ENCODE data around the gene MREG. TPM values are rescaled to one million over a fixed set of nuclear protein-coding genes. Genes with fewer than 3 reads are reported as not detected.
"Not testable (repeated sequence)": the region's sequence is repeated elsewhere in the genome, so short reads cannot be mapped to it uniquely, and the experiment has no call there.

MREG gene
- total RNA-seq, 1 donor from 2014 or later = 11.9 TPM

DNA sequence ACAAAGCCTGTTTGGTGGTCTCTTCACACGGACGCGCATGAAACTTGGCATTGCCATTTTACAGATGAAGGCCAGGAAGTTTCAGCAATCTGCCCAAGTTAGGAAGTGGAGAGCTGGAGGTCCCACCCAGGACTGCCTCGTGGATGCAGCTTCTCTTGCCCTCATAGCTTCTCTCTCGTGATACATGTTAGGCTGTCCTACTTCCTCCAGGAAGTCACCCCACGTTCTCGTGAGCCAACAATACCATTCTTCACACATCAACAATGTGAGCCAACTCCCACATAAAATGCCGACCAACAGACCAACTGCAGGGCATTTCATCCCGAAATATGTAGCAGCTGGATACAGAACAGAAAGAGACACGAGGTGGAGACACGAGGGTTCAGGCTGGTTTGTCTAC is 85.3 kb downstream of the MREG start:
- no peaks in the 10 kb centered on the region for H3K36me3 Mint-ChIP-seq
- TF ChIP-seq CTCF (IDR thresholded peaks at IDR 0.05; ENCODE audit: unreplicated experiment) = no peak
- peaks cover 23% of the 10 kb centered on the region for H3K4me1 Mint-ChIP-seq
- H3K27ac Mint-ChIP-seq = no peak overlapping the region
- H3K27me3 Mint-ChIP-seq (ENCODE audit: low read depth) = no peaks in the 10 kb centered on the region
- no peak for DNase-seq (ENCODE audit: low spot score in 2 of 2, unreplicated experiment in 2 of 2)
- H3K4me3 Mint-ChIP-seq = no peak overlapping the region
- no peaks in the 10 kb centered on the region for H3K9me3 Mint-ChIP-seq

DNA sequence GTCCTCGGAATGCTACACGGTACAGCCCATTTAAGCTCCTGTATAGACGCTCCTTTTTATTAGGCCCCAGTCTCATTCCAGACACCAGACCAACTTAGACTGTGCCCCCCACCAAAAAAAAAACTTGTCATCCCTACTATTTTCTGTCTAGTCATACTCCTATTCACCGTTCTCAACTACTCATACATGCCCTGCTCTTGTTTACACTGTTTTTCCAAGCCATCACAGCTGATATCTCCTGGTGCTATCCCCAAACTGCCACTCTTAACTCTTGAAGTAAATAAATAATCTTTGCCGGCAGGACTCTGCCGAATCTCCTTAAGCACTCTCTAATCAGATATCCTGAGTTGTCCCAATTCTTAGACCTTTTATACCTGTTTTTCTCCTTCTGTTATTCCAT is 86.4 kb downstream of the MREG start:
- not testable (repeated sequence) for H3K4me3 Mint-ChIP-seq; H3K36me3 Mint-ChIP-seq; H3K9me3 Mint-ChIP-seq; DNase-seq (ENCODE audit: low spot score in 2 of 2, unreplicated experiment in 2 of 2); H3K27me3 Mint-ChIP-seq (ENCODE audit: low read depth); H3K27ac Mint-ChIP-seq
- peaks cover 24% of the 10 kb centered on the region for H3K4me1 Mint-ChIP-seq

DNA sequence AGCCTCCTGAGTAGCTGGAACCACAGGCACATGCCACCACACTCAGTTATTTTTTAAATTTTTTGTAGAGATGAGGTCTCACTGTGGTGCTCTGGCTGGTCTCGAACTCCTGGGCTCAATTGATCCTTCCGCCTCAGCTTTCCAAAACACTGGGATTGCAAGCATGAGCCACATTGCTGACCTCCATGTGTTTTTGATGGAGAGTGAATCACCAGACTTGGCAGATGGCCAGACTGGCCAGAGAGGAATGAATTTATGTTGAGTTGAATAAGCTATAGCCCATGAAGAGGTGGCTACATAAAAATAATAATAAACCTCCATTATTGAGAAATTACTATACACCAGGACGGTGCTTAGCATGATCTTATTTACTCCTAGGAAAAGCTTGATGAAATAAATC is 91.5 kb downstream of the MREG start:
- Mint-ChIP-seq H3K36me3 (no peaks in the 10 kb centered on the region), H3K27ac (no peak overlapping the region), H3K4me1 (peaks cover 41% of the 10 kb centered on the region), H3K27me3 (ENCODE audit: low read depth) (no peaks in the 10 kb centered on the region), H3K9me3 (no peaks in the 10 kb centered on the region), H3K4me3 (no peak overlapping the region)
- DNase-seq (ENCODE audit: low spot score in 2 of 2, unreplicated experiment in 2 of 2) = no peak
- TF ChIP-seq CTCF (IDR thresholded peaks at IDR 0.05; ENCODE audit: unreplicated experiment) = no peak

GRCh38 chr2:215920244-215921100 is 92.9 kb downstream of the MREG start:
- Mint-ChIP-seq H3K27ac (peak overlapping the region; percentile 54), H3K36me3 (no peaks in the 10 kb centered on the region), H3K4me1 (peaks cover 41% of the 10 kb centered on the region), H3K4me3 (no peak overlapping the region), H3K9me3 (no peaks in the 10 kb centered on the region), H3K27me3 (ENCODE audit: low read depth) (no peaks in the 10 kb centered on the region)
- peak; percentile 40 for TF ChIP-seq CTCF (IDR thresholded peaks at IDR 0.05; ENCODE audit: unreplicated experiment)
- DNase-seq (ENCODE audit: low spot score in 2 of 2, unreplicated experiment in 2 of 2) = peak in 1 of 2 experiments; percentile 72

- H3K27ac Mint-ChIP-seq = peak overlapping the region; percentile 54
- H3K27me3 Mint-ChIP-seq (ENCODE audit: low read depth) = peaks cover under 1% of the 10 kb centered on the region
- no peak for TF ChIP-seq CTCF (IDR thresholded peaks at IDR 0.05; ENCODE audit: unreplicated experiment)
- H3K36me3 Mint-ChIP-seq = no peaks in the 10 kb centered on the region
- H3K4me3 Mint-ChIP-seq = no peak overlapping the region
- peaks cover 41% of the 10 kb centered on the region for H3K4me1 Mint-ChIP-seq
- DNase-seq (ENCODE audit: low spot score in 2 of 2, unreplicated experiment in 2 of 2) = no peak
- H3K9me3 Mint-ChIP-seq = no peaks in the 10 kb centered on the region
Measured at GRCh38 chr2:215919624-215920243, 93.6 kb downstream of the MREG start.

DNA sequence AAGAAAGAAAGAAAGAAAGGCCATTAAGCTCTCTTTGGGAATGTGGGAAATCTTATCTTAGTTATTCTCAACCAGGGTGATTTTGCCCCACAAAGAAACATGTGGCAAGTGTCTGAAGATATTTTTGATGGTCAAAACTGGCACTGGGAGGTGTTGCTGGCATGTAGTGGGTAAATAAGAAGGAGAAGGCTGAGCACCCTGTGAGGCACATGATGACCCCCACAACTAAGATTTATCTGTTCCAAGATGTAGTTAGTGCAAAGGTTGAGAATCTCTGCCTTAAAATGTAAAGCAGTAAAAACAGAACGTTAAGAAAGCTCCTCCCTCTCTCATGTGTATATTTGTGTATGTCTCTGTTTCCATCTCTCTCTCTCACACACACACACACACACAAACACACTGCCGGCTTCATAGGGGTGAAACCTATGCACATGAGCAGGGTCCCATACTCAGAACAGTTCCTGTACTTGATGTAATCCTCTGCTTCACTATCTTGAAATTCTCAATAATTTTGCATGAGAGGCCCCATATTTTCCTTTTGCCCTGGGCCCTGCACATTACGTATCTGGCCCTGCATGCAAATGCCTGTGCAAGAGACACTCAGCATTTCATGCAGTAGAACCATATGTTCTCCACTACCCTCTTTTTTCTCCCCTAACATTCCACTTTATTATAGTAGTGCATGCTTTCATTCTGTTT is 94.3 kb downstream of the MREG start:
- Mint-ChIP-seq H3K9me3 (no peaks in the 10 kb centered on the region), H3K4me1 (peaks cover 41% of the 10 kb centered on the region), H3K27ac (peak overlapping the region; percentile 54), H3K27me3 (ENCODE audit: low read depth) (peaks cover 2% of the 10 kb centered on the region), H3K4me3 (no peak overlapping the region), H3K36me3 (no peaks in the 10 kb centered on the region)
- TF ChIP-seq CTCF (IDR thresholded peaks at IDR 0.05; ENCODE audit: unreplicated experiment) = no peak
- DNase-seq (ENCODE audit: low spot score in 2 of 2, unreplicated experiment in 2 of 2) = no peak

Data from mesothelial cell of epicardium (in vitro differentiated cells).